ENCODE results near the gene C10orf62. TPM values are rescaled to one million over a fixed set of nuclear protein-coding genes. Genes with fewer than 3 reads are reported as not detected.

Gene C10orf62
- total and polyA plus RNA-seq, 2 of the 8 experiments (the other 6 are each of a cell fraction or from before 2014, with no cell fraction given) = 0.05 TPM; not detected in 1

GRCh38 chr10:97580421-97581367 is 8.8 kb upstream of the C10orf62 start (continued):
- no peak for TF ChIP-seq FOSL1 (IDR thresholded peaks at IDR 0.05; ENCODE audit: insufficient read depth, low read depth, low read length)
- TF ChIP-seq TAF1 (IDR thresholded peaks at IDR 0.05; ENCODE audit: low read depth, low read length) = no peak
- no peak for TF ChIP-seq POU5F1 (IDR thresholded peaks at IDR 0.05; ENCODE audit: low read depth, low read length)
- no peak for TF ChIP-seq PHF8 (conservative IDR thresholded peaks at IDR 0.05; ENCODE audit: low read depth, low read length)
- TF ChIP-seq, protein P1, sequence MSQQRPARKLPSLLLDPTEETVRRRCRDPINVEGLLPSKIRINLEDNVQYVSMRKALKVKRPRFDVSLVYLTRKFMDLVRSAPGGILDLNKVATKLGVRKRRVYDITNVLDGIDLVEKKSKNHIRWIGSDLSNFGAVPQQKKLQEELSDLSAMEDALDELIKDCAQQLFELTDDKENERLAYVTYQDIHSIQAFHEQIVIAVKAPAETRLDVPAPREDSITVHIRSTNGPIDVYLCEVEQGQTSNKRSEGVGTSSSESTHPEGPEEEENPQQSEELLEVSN (IDR thresholded peaks at IDR 0.05) = no peak
